ENCODE data around the gene LHFPL2. TPM values are rescaled to one million over a fixed set of nuclear protein-coding genes. Genes with fewer than 3 reads are reported as not detected.
A peak's percentile ranks its signal among the peaks of the same experiment; 100 is the strongest.

The LHFPL2 gene
- total and polyA plus RNA-seq, 2 of the 4 experiments (the other 2 are of a cell fraction), result 6.5 to 11.3 TPM

- WGBS, 2 experiments (ENCODE audit: extremely low coverage in 2 of 2, insufficient read length in 1 of 2), result no CpG with 5 or more reads among the region's 4 CpGs
- dilution Hi-C loops (cut with HindIII; ENCODE audit: low sequenced_read_pairs, unreplicated experiment), result no loop called here
- no peak overlapping the region for H2BK15ac ChIP-seq (ENCODE audit: low read depth, low read length)
Measured at GRCh38 chr5:78690253-78690972, 41.8 kb upstream of the LHFPL2 start.

More at GRCh38 chr5:78690253-78690972, 41.8 kb upstream of the LHFPL2 start:
- H2AFZ ChIP-seq (replicated peaks; ENCODE audit: low read length, poor library complexity), result no peak overlapping the region
- H3K79me1 ChIP-seq (ENCODE audit: low read depth in 1 of 2, low read length in 2 of 2), result no peaks in the 10 kb centered on the region
- H2AK5ac ChIP-seq (ENCODE audit: low read depth, low read length), result no peak overlapping the region
- POLR2A ChIA-PET (ENCODE audit: unreplicated experiment), result no interaction called here
- no peak overlapping the region for H3K27ac ChIP-seq (ENCODE audit: insufficient read depth, low read length)
- H3K14ac ChIP-seq (replicated peaks; ENCODE audit: low read depth, low read length), result no peak overlapping the region
- no peak overlapping the region for H3K23ac ChIP-seq (ENCODE audit: low read depth, low read length)
- no peak overlapping the region for H3K56ac ChIP-seq (ENCODE audit: extremely low read depth, insufficient read depth, low read length)
- no peak overlapping the region for H2AK9ac ChIP-seq (replicated peaks; ENCODE audit: low read depth, low read length, poor library complexity)
- H2BK120ac ChIP-seq (ENCODE audit: low read depth, low read length), result no peak overlapping the region
- no peak overlapping the region for H3K4ac ChIP-seq (ENCODE audit: low read depth, low read length)
- no peaks in the 10 kb centered on the region for H3K36me3 ChIP-seq (ENCODE audit: control insufficient read depth, insufficient read depth, low read length)
- H3K9ac ChIP-seq (ENCODE audit: low read depth, low read length), result no peak overlapping the region
- no peaks in the 10 kb centered on the region; the same call in 1 of the 2 replicates for H3K9me3 ChIP-seq (ENCODE audit: control insufficient read depth, insufficient read depth, low read length)
- H2BK5ac ChIP-seq (ENCODE audit: low read depth, low read length, poor library complexity, severe bottlenecking), result no peak overlapping the region
- H3K4me3 ChIP-seq (ENCODE audit: insufficient read depth, low read depth, low read length), result no peak overlapping the region
- CTCF ChIA-PET, result interaction anchor here (0.6 kb wide), 1 partner anchor 800 kb away, joined by 3 read pairs; no protein-coding TSS in a partner anchor
- no TSS peak for BruUV-seq (replicated peaks)
- DNase-seq, result no peak
- H3K4me1 ChIP-seq (ENCODE audit: control insufficient read depth, insufficient read depth, low read length), result peaks cover 4% of the 10 kb centered on the region; the same call in 1 of the 2 replicates
- H4K8ac ChIP-seq (ENCODE audit: low read depth in 2 of 2, low read length in 2 of 2), result no peak overlapping the region
- no peaks in the 10 kb centered on the region for H3K27me3 ChIP-seq (ENCODE audit: control insufficient read depth, insufficient read depth, low read length)
- H4K91ac ChIP-seq (ENCODE audit: insufficient read depth, low read depth, low read length), result no peak overlapping the region
- ATAC-seq (ENCODE audit: low read depth), result no peak
- TF ChIP-seq RFX5 (IDR thresholded peaks at IDR 0.05; ENCODE audit: low read depth, low read length), result no peak
- H2BK20ac ChIP-seq (ENCODE audit: low read depth, low read length), result no peak overlapping the region
- H3K18ac ChIP-seq (ENCODE audit: low read depth, low read length), result peak overlapping the region; percentile 9; the same call in 1 of the 2 replicates
- H4K5ac ChIP-seq (ENCODE audit: low read depth, low read length), result peak overlapping the region; percentile 8; the same call in 1 of the 2 replicates
- no peaks in the 10 kb centered on the region for H4K20me1 ChIP-seq (ENCODE audit: insufficient read depth, low read length)
- no peaks in the 10 kb centered on the region for H3K9me1 ChIP-seq (ENCODE audit: insufficient read depth, low read length)
- intact Hi-C loops (cut with micrococcal nuclease), result no loop called here
- in situ Hi-C loops (cut with MboI; ENCODE audit: low sequenced_read_pairs), result no loop called here
- no peak overlapping the region for H3K4me2 ChIP-seq (ENCODE audit: low read depth, low read length)

All from IMR-90 (cell line).